ENCODE measurements around the gene RNF111.

- no peak for TF ChIP-seq CTCF (IDR thresholded peaks at IDR 0.05 in 2 of 3, conservative IDR thresholded peaks at IDR 0.05 in 1 of 3; ENCODE audit: insufficient read depth in 2 of 3, low read depth in 1 of 3, low read length in 3 of 3)
- TF ChIP-seq ZNF212 (CRISPR knock-in tag; IDR thresholded peaks at IDR 0.05): no peak
- no peak for TF ChIP-seq CREB1 (IDR thresholded peaks at IDR 0.05)
- no peak for TF ChIP-seq CREB1 (CRISPR knock-in tag; IDR thresholded peaks at IDR 0.05)
- no peak for TF ChIP-seq HMGXB4 (CRISPR knock-in tag; IDR thresholded peaks at IDR 0.05)
- no peak for TF ChIP-seq ELF1 (tag; IDR thresholded peaks at IDR 0.05)
- no peak for TF ChIP-seq THRA (IDR thresholded peaks at IDR 0.05)
- TF ChIP-seq CTCFL (IDR thresholded peaks at IDR 0.05; ENCODE audit: borderline replicate concordance, insufficient read depth, low read depth, low read length, poor library complexity, severe bottlenecking): no peak
- TF ChIP-seq ZNF707 (CRISPR knock-in tag; conservative IDR thresholded peaks at IDR 0.05): no peak
Observed at GRCh38 chr15:58977887-58978286, 9.6 kb upstream of the RNF111 start.

Data from K562 (cell line).